ENCODE data around the gene RASSF1.
"Not testable (repeated sequence)": the region's sequence is repeated elsewhere in the genome, so short reads cannot be mapped to it uniquely, and the experiment has no call there.

The RASSF1 gene

DNA sequence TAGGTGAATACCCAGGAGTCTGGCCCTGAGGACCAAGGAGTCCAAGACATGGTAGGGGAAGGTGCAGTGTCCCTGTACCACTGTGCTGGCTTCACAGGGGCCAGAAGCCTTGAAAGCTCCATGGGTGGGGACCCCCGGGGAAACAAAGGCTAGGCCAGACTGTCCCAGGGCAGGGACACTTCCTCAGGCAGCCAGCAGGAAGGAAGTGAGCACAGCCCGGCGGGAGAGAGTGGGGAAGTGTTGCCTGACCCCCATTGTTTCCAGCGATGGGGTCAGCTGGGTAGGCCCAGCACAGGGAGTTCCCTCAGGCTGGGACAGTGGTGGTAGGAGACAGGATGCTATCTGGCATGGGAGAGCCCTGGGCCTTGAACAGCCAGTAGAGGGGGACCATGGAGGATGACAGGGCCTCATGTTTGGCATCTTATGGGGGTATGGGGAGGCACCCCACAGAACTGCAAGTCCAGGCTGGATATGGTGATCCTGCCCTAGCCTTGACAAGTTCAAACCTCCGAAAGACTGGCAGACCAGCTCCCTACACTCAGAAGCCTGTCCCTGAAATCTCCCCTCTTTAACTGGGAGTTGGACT is 16.9 kb downstream of the RASSF1 start:
- no peak for DNase-seq (ENCODE audit: low read depth, low spot score)

DNA sequence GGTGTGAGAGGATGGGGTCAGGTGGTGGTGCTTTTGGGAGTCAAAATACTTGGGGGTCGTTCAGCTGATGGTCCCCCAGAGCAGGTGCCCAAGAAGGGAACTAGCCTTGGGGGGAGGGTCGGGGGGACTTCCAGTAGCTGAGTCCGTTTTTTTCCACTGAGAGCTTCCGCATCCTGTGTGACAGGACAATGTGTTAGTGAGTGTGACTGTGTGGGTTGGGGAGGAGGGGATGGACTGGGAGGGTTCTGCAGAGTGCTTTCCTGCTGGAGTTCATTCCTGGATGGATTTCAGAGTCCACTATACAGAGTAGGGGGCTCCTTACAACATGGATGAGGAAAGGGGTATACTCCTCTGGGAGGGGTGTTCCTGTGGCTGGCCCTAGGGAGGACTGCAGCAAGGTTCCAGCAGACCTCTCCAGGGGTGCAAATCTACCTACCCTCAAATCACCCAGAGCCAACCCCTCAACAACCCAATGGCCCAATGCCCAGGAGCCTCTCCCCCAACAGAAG is 17.5 kb downstream of the RASSF1 start:
- no peak for DNase-seq (ENCODE audit: low read depth, low spot score)

DNA sequence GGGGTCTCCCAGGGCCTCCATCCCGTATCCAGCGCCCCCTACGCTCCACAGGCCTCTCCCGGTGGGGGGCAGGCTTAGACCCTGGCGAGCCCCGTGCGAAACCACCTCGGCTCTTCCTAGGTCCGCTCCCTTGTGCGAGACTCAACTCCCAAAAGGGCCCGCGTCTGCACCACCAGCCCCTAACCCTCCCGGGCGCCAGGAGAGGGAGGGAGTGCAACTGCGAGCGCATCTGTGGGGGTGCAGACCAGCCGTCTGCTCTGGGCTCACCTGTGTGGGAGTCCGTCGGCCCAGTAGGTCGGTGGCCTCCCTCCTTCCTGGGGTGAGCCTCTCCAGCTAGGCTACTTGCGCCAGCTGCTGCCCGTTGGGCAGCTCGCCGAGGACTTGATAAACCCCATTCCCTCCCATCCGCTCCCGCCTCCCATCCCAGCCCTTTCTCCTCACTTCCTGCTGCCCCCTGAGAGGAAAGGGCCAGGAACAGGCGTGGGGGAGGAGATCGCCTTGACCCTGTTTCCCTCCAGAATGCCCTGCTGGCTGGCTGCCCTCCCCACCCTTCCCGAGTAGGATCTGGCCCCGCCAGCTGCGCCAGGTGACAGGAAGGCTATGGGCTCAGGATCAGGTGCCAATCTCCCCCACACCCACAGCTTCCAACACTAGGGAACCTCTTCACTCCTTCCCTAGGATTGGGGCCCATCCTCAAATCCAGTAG is 18.1 kb downstream of the RASSF1 start, which contains the start of gene HYAL2:
Gene HYAL2, minus strand, starts transcription at position 360 of the 706 bp plus-strand sequence. CDS start 2,256 bp downstream, outside the sequence.
- no peak for DNase-seq (ENCODE audit: low read depth, low spot score)

DNA sequence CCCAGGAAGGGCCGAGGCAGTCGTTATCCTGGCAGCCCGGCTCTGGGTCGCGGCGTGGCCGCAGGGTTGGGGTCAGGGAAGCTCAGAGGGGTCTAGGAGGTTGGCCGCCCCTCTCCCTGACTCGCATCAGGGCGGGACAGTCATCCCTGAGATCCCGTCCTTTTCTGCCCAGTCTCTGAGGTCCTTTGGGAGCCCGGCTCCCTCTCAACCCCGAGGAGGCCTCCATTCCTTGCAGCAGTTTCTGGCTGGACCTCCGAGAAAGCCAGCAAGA is 18.6 kb downstream of the RASSF1 start:
- DNase-seq (ENCODE audit: low read depth, low spot score): no peak

DNA sequence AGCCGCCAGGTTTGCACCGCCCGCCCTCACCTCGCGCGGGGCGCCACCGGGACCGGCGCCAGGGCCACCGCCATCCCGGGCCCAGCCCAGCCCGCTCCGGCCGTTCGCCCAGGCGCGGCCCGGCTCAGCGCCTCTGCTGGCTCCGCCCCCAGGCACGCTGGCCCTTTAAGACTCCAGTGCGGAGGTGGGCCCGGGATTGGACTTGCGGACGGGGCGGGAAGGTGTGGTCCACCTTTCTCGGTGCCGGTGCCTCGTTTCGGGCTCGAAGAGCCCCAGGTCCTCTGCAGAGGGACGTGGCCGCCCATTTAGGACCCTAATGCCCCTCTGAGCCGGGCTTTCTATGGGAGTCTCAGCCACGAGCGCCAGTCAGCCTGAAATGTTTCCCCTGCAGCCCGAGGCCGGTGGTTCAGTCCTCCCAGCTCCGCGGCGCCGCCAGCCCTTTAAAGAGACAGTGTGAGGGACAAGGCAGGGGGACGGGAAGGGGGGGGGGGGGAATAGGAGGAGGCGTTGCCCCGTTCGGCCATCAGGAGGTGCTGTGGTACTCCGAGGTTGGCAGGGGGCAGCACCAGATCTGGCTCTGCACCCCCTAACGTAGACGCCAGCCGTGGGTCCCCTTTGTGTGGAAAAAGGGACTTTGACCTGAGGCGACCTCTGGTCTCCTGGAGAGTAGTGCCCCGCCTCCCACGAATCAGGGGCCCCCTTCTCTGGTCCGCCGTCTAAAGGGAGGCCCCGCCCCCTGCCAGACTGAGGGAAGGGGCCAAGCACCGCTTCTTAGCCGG is 19.1 kb downstream of the RASSF1 start:
- peak; percentile 71 for DNase-seq (ENCODE audit: low read depth, low spot score)

DNA sequence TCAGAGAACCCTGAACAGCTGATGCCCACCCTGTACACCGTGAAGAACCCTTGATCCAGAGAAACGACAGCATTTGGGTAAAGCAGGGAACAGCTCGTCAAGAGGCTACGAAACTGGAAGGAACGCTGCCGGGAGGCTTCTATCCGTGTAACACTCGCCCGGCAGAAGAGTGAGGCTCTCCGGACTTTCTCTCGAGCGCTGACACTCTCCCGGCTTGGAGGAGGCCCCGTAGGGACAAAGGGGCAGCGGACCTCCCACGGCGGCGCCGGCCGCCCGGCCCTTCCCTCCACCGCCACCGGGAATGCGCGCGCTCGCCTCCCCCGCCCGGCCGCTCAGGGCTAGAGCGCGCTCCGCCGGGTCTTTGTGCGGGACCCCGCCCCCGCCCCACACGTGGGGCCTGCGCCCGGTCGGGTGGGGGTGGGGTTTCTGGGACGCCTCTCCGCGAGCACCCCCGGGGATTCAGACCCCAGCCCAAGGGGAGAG is 19.7 kb downstream of the RASSF1 start:
- DNase-seq (ENCODE audit: low read depth, low spot score): no peak

DNA sequence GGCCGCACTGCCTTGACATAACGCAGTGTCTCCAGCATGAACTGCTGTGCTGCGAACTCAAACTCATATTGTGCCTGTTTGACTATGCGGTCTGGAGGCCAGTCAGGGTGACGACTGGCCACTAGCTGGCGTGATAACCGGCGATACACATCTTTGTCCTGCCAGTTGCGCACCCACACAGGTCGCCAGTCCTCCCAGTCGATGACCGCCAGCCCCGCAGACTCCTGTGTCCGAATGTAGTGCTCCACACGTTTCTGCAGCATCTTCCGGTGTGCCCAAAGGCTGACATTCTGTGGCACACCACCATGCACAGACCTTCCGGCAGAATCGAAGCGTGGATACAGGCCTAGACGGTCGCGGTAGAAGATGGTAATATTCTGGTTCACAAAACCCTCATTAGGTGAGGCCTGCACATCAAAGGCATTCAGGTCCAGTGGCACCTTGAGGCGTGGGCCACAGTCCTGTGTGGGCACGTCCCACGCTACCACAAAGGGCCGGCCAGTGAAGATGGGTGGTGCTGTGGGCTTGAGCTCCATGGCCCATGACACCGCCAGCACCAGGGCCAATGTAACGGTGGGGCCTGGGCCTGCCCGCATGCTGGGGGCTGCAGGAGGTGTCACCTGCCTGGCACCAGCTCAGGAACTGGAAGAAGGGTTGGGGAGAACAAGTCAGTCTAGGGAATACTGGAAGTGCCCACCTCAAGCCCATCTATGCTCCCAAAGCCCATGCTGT is 20.6 kb downstream of the RASSF1 start:
- no peak for DNase-seq (ENCODE audit: low read depth, low spot score)

DNA sequence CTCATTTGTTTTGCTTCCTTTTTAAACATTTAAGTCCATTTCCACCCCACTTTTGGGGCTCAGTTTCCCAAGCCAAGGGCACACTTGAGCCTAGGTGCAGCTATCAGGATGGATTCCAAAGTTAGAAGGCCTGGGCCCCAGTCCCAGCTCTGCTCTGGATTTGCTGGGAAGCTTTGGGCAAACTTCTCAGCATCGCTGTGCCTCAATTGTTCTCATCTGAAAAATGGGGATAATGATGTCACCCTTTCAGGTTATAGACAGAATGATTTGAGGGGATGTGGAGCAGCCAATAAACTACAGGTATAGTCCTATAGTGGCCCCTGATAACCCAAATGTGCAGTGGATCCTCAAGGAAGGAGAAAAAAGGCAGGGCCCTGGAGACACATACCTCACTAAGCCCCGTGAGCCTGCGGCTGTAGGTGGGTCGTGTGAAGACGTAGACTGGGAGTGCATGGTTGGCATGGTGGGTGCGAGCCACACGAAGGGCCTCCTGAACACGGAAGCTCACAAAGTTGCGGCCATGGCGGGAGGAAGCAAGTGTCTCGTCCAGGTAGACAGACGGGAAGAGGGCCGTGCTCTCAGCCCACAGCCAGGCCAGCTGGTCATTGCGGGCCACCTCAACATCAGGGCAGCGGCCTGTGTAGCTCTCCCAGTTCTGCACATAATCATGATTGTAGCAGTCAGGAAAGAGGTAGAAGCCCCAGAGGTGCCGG is 21.3 kb downstream of the RASSF1 start:
- DNase-seq (ENCODE audit: low read depth, low spot score): no peak

DNA sequence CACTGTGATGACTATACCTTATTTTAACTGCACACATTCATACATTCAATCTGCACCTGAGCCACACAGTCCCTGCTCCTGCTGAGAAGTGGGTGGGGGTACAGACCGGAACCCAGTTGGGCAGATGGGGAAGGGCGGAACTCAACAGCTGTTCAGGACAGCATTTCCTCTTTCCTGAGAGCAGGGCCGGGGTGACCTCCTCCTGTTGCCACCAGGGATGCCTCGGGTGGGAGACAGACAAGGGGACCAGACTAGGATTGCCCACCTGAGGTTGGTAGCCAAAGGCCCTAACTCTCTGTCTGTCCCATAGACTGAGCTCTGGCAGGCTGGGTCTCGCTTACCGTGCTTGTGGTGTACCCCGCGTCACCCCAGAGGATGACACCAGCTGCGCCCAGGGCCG is 22.0 kb downstream of the RASSF1 start:
- DNase-seq (ENCODE audit: low read depth, low spot score): no peak

DNA sequence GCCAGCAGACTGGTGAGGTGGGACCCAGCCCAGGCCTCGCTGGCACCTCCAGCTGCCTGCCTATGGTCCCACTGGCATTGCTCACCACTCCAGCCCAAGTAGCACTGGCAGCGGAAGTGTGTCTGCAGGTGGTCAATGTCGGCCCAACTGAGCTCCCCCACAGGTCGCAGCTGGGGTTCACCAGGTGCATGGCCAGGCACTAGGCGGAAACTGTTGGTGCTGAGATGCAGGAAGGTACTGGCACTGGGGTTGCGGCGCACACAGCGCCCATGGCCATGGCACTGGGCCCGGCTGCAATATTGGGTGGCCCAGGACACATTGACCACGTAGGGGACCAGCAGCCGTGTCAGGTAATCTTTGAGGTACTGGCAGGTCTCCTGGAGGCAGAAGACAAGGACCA is 22.5 kb downstream of the RASSF1 start:
- DNase-seq (ENCODE audit: low read depth, low spot score): no peak

DNA sequence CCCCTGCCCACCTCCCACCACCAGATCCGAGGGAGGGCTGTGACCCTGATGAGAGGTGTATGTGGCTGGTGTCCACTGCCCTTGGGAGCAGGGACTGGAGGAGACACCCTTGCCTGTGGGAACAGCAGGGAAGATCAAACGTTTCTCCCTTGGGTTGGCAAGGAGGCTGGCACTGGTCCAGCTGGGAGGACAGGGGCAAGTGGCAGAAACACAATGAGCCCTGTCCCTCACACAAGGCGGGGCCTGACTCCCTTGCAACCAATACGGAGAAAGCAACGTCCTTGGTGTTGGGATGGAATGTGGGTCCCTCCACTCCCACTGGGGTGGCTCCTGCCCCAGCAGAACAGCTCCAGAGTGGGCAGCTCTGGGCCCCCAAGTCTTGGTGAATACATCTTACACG is 23.3 kb downstream of the RASSF1 start:
- DNase-seq (ENCODE audit: low read depth, low spot score): no peak

DNA sequence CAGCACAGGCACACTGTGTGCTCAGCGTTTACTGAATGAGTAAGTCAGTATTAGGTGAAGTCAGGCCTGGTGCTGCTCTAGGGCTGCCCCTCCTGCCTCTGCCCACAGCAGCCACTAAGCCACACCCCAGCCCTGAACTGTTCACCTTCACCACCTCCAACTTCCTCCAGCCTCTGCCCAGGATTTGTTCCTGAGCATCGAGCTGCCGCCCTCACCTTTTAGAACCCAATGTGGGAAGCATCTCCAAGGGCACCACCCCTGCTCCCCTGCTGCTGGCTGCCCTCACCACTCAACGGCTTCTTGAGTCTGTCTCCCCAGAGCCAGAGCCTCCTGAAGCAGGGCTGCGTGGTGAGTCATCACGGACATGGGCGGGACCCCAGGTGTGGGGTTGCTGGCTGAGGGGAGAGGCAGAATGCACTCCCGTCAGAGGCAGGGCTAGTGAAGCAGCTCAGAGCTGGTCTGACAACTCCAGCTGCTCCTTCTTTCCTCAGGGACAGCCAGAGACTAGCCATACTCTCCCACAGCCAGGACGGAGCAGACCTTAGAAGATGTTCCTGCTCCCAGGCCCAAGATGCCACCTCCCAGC is 23.9 kb downstream of the RASSF1 start:
- DNase-seq (ENCODE audit: low read depth, low spot score): no peak

DNA sequence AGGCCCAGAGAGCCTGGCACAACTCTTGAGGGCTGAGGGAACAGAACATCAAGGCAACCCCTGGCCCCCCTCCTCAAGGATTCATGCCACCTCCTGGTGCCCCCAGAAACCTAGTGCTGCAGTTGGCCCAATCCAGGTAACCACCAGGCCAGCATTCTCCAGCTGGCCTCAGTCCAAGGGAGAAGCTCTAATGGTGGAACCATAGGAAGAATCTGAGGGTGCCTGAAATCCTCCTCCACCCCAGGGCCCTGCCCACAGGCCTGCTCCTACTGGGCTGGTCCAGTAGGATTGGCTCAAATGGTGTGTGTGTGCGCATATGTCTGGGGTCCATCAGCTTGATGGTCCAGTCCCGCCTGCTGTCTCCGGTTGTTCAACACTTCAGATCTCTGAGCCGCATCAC is 25.8 kb downstream of the RASSF1 start:
- no peak for DNase-seq (ENCODE audit: low read depth, low spot score)

DNA sequence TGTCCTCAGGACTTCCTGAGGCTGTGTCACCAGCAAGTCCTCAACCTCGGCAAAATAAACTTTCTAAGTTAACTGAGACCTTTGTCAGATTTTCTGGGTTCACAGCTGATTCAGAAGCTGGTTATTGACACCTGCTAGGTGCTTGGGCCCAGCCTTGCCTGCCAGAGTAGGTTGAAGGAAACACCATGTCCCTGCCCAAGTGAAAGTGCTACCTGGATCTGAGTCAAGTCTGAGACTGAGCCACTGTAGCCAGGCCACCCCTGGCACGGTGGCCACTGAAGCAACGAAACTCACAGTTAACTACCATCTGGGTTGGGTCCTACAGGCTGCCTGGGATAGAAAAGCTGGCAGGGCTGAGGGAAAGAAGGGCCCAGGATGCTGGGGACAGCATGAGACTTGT is 26.3 kb downstream of the RASSF1 start:
- no peak for DNase-seq (ENCODE audit: low read depth, low spot score)

DNA sequence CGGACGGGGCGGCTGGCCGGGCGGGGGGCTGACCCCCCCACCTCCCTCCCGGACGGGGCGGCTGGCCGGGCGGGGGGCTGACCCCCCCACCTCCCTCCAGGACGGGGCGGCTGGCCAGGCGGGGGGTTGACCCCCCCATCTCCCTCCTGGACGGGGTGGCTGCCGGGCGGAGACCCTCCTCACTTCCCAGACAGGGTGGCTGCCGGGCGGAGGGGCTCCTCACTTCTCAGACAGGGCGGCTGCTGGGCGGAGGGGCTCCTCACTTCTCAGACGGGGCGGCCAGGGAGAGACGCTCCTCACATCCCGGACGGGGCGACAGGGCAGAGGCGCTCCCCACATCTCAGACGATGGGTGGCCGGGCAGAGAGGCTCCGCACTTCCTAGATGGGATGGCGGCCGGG is 28.6 kb downstream of the RASSF1 start:
- DNase-seq (ENCODE audit: low read depth, low spot score): not testable (repeated sequence)

DNA sequence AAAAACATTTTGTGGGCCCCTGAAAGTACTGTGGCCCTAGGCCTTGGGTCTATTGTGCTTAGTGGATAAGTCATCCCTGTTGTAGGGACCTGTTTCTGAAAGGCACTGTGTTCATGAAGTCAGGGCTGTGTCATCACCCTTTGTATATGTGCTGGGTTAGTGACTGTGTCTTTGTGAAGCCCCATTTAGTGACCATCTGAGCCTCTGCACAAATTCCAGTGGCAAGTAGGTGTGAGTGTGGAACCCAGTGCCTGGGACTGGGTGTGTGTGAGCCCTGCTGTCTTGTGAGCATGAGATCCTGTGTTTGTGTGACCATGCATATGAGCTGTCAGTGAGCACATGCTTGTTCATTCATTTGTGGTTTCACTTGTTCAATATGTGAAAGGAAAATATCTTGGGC is 36.0 kb downstream of the RASSF1 start:
- DNase-seq (ENCODE audit: low read depth, low spot score): no peak

DNA sequence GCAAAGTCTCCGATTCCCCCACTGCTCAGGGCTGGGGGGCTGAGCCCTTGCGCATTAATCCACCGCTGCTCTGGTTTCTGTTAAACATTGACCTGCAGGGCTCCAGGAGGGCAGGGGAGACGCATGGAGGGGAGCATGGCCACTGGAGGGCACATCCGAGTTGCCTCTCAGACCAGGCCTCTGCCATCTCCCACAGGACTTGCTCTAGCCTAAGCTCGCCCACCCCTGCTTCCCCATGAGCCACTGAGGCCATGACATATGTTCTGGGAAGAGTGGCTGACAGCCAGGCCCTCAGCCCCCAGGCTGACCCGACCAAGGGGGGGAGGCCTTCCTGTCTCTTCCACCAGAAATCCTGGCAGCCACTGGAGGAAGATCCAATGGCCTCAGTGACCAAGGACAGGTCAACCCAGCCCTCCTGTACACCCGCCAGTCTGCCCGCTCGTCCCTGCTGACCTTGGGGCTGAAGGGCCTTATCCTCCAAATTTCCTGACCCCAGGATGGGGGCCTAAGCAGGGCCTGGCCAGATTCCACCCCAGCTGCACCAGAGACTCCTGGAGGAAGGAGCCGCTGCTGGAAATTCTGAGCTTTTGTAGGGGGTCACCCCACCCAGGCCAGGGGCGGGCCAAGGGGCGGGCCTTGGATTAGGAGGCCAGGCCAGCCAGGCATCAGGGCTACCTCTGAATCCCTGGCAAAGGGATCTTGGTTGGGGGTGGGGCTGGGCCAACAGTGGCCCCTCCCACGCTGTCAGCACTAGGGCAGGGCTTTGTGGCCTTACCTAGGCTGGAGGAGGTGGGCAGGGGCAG is 37.4 kb downstream of the RASSF1 start, which contains the start of gene HYAL1:
Gene HYAL1, minus strand, starts transcription at position 562 of the 803 bp plus-strand sequence. CDS start 618 bp downstream, outside the sequence.
- no peak for DNase-seq (ENCODE audit: low read depth, low spot score)

DNA sequence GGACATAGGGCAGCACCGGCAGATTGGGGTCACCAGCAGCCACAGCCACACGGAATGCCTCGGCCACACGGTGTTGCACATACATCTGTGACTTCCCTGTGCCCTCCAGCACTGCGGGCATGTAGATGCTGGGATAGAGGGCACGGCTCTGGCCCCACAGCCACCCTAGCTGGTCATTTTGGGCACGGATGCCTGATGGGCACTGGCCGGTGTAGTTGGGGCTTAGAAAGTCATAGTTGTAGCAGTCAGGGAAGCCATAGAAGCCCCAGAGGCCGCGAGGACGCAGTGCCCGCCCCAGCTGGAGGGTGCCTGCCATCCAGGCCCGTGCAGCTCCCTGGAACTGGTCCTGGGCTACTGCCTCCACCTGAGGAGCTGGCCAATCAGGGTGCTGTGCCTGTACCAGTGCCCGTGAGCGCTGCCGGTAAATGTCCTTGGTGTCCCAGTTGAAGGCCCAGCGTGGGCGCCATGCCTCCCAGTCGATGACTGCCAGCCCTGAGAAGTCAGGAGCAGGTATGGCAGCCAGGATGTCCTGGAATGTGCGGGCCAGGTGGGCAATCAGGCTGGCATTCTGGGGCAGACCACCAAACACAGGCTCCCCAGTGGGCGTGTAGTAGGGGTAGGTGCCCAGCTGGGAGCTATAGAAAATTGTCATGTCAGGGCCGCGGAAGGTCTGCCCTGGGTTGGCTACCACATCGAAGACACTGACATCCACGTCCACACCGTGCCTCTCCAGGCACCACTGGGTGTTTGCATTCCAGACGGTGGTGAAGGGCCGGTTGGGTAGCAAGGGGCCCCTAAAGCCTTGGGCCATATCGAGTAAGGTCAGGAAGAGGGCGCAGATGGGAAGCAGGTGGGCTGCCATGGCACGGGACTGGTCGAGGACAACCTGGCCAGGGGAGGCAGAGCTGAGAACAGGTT is 38.3 kb downstream of the RASSF1 start:
- DNase-seq (ENCODE audit: low read depth, low spot score): no peak
